Measurements from ENCODE around the gene GRIN2C. TPM values are rescaled to one million over a fixed set of nuclear protein-coding genes. Genes with fewer than 3 reads are reported as not detected.

Gene GRIN2C
- total and polyA plus RNA-seq, 9 of the 15 experiments (the other 6 are each of a cell fraction or from before 2014, with no cell fraction given), result under 0.01 to 0.33 (median 0.10) TPM; not detected in 2

DNA sequence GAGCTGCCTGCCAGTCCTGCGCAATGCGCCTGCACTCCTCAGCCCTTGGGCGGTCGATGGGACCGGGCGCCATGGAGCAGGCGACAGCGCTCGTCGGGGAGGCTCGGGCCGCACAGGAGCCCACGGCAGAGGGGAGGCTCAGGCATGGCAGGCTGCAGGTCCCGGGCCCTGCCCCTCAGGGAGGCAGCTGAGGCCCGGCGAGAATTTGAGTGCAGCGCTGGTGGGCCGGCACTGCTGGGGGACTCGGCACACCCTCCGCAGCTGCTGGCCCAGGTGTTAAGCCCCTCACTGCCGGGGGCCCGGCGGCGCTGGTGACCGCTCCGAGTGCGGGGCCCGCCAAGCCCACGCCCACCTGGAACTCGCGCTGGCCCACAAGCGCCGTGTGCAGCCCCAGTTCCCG, 47.3 kb upstream of the GRIN2C start:
- ChIA-PET CTCF (ENCODE audit: low intra/inter-chr PET ratio) (no interaction called here), POLR2A (interaction anchor here (0.7 to 1.2 kb wide), 3 partner anchors 9 to 74 kb away, joined by 3 to 5 read pairs (median 3); partner anchors contain the start of gene FDXR)
- TF ChIP-seq PPARD (CRISPR knock-in tag; IDR thresholded peaks at IDR 0.05), result no peak
- no peak for TF ChIP-seq ZNF311 (CRISPR knock-in tag; IDR thresholded peaks at IDR 0.05)
- TF ChIP-seq ZEB2 (IDR thresholded peaks at IDR 0.05), result no peak
- no peak for TF ChIP-seq ZMIZ1 (IDR thresholded peaks at IDR 0.05; ENCODE audit: low read depth in 2 of 2, low read length in 2 of 2)
- no peak for TF ChIP-seq TAF1 (IDR thresholded peaks at IDR 0.05; ENCODE audit: control insufficient read depth, extremely low read depth, insufficient read depth, low read length, severe bottlenecking)
- no peak for TF ChIP-seq SAFB2 (IDR thresholded peaks at IDR 0.05; ENCODE audit: borderline replicate concordance, low read depth, low read length, severe bottlenecking)
- no peak overlapping the region for H3K4me3 ChIP-seq
- no peak overlapping the region for H3K27ac ChIP-seq (ENCODE audit: extremely low read depth, low read depth, low read length)
- FAIRE-seq, result no peak
- whole genome bisulfite sequencing (ENCODE audit: insufficient coverage, low coverage, missing lambda C conversion rate), result 88% methylated on average over 22 of the region's 34 CpGs
- DNase-seq (ENCODE audit: extremely low read depth in 1 of 4, low spot score in 3 of 4), result no peak
- BruUV-seq (replicated peaks), result no TSS peak
- H3K27me3 ChIP-seq (ENCODE audit: control insufficient read depth in 2 of 2, insufficient read depth in 2 of 2, low read length in 2 of 2), result peaks cover 4 to 7% of the 10 kb centered on the region in 2 experiments; a peak in 4 of 5 replicates
- H3K9me1 ChIP-seq (ENCODE audit: control insufficient read depth, insufficient read depth, low read length), result no peaks in the 10 kb centered on the region
- no peaks in the 10 kb centered on the region; a peak in 1 of 5 replicates for H3K4me1 ChIP-seq (replicated peaks in 1 of 2; ENCODE audit: control insufficient read depth in 2 of 2, insufficient read depth in 2 of 2, low read length in 2 of 2)
- no peak overlapping the region for H3K4me2 ChIP-seq (ENCODE audit: insufficient read depth, low read length)
- no peak overlapping the region for H2AFZ ChIP-seq (ENCODE audit: low read depth, low read length)
- H4K20me1 ChIP-seq (replicated peaks; ENCODE audit: control insufficient read depth, insufficient read depth, low read length), result no peaks in the 10 kb centered on the region
- H3K36me3 ChIP-seq (ENCODE audit: control insufficient read depth, insufficient read depth, low read length), result no peaks in the 10 kb centered on the region
- H3K9me3 ChIP-seq (replicated peaks; ENCODE audit: control insufficient read depth, insufficient read depth, low read depth, low read length), result no peaks in the 10 kb centered on the region
- intact Hi-C loops (cut with micrococcal nuclease), result no loop called here
- ATAC-seq, result no peak
- H3K9ac ChIP-seq (ENCODE audit: insufficient read depth in 1 of 2, low read depth in 2 of 2, low read length in 2 of 2), result no peak overlapping the region
- H3K79me2 ChIP-seq (ENCODE audit: control insufficient read depth, insufficient read depth, low read length), result no peaks in the 10 kb centered on the region
- in situ Hi-C loops (cut with MboI), result no loop called here

Measured in K562 (cell line).